ENCODE results near the gene UBTD1. TPM values are rescaled to one million over a fixed set of nuclear protein-coding genes. Genes with fewer than 3 reads are reported as not detected.
"Not testable (repeated sequence)": the region's sequence is repeated elsewhere in the genome, so short reads cannot be mapped to it uniquely, and the experiment has no call there.

UBTD1 gene
- total RNA-seq, 1 donor from 2014 or later, result 25.1 TPM

DNA sequence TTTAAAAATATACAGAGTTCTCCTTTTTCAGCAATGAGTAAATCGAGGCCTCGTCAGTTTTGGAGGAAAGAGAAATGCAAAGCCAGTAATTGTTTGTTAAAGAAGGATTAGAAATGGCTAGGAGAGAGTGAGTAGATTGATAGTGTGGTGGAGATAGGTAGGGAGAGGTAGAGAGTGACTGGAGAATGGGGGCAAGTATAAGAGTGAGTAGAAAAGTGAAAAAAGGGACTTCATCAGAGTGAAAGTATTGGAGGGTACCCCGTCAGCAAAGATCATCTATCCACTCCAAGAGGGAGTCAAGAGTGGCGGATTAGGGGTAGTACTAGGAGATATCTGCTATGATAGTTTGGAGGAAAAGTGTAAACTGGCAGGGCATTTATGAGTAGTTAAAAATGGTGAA is 64.6 kb downstream of the UBTD1 start:
- DNase-seq, result no peak

- DNase-seq, result no peak
Measured at GRCh38 chr10:97564776-97565175, 66.1 kb downstream of the UBTD1 start.

DNA sequence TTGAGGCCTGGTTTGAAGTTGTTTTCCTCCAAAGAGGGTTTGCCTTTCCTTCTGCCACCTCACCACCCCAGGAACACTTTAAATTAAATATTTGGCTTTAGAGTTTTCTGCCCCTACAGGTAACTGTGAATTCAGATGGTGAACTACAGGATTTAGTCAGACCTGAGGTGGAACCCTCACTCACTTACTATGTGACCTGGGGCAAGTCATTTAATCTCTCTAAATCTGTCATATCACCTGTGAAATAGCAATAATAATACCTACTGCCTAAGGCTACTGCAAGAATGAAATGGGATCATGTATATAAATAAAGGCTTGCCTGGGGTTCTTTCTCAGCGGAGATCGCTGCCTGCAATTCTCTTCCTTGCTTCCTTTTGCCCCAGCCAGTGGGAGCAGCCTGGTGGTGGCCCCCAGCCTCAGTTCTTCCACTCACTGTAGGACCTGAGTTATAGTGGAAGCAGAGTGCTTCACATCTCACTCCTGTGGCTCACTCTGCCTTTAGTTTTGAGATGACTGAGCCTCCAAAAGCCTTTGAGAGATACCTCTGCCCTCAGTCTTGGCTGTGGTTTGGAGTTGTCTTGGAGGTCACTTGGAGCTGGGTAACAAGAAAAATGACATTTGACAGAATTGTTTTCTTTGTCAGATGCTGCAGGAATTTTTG is 67.7 kb downstream of the UBTD1 start:
- no peak for DNase-seq

DNA sequence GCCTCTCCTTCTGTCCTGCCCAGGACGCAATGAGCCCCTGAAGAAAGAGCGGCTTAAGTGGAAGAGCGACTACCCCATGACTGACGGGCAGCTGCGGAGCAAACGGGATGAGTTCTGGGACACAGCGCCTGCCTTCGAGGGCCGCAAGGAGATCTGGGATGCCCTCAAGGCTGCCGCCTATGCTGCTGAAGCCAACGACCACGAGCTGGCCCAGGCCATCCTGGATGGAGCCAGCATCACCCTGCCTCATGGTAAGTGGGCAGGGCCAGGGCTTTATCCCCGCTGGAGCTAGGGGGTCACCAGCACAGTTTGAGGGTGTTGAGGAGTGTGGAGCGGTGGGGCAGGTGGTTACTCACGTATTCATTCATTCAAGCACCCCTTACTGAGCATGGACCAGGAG is 69.2 kb downstream of the UBTD1 start:
- DNase-seq, result no peak

GRCh38 chr10:97570146-97570788 is 71.5 kb downstream of the UBTD1 start:
- DNase-seq, result no peak

GRCh38 chr10:97570789-97571471 is 72.2 kb downstream of the UBTD1 start:
- DNase-seq, result peak; percentile 93

- DNase-seq, result no peak
Measured at GRCh38 chr10:97571622-97572021, 72.9 kb downstream of the UBTD1 start.

- DNase-seq, result peak; percentile 85
Measured at GRCh38 chr10:97572214-97572989, 73.7 kb downstream of the UBTD1 start, which contains the start of gene ANKRD2. ANKRD2 (plus strand) TSS chr10:97572779; CDS start chr10:97572789, 10 bp downstream.

DNA sequence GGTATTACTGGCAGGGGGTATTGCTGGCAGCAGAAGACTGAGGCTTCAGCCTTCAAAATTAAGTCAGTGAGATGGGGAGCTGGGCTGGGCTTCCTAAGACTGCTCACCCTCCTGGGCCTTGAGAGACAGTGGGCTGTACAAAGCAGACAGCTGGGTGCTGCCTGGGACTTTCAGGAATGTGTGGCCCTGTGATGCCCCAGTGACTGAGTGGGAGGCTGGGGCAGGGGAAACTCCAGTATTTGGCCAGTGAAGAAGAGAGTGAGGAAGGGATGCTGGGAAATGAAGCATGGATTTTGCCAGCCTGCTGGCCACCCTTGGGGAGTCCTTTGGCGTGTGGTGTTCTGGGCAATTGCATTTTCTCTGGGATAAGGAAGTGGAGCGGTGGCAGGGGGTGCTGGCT is 74.3 kb downstream of the UBTD1 start:
- no peak for DNase-seq

GRCh38 chr10:97573672-97574071 is 74.9 kb downstream of the UBTD1 start:
- no peak for DNase-seq

- DNase-seq, result peak; percentile 81
Measured at GRCh38 chr10:97574374-97575126, 75.8 kb downstream of the UBTD1 start.

GRCh38 chr10:97575127-97575668 is 76.5 kb downstream of the UBTD1 start:
- DNase-seq, result no peak

- not testable (repeated sequence) for DNase-seq
Measured at GRCh38 chr10:97576487-97576886, 77.8 kb downstream of the UBTD1 start.

GRCh38 chr10:97577701-97578100 is 79.0 kb downstream of the UBTD1 start:
- DNase-seq, result no peak

GRCh38 chr10:97578171-97578844 is 79.6 kb downstream of the UBTD1 start:
- no peak for DNase-seq

- DNase-seq, result no peak
Measured at GRCh38 chr10:97580421-97581367, 82.0 kb downstream of the UBTD1 start.

- DNase-seq, result no peak
Measured at GRCh38 chr10:97582169-97582568, 83.4 kb downstream of the UBTD1 start.

DNA sequence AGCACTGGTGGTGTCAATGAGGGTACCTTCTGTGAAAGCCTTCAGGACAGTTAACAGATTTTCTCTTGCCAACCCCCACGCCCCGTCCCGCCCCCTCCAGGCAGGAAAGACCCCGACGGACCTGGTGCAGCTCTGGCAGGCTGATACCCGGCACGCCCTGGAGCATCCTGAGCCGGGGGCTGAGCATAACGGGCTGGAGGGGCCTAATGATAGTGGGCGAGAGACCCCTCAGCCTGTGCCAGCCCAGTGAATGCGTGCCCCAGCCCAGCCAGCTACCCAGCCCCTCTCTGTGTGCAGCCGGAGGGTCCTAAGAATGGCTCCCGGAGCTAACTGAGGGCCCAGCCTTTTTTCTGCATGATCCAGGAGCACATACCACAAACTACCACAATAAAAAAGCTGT is 84.8 kb downstream of the UBTD1 start:
- DNase-seq, result no peak

DNA sequence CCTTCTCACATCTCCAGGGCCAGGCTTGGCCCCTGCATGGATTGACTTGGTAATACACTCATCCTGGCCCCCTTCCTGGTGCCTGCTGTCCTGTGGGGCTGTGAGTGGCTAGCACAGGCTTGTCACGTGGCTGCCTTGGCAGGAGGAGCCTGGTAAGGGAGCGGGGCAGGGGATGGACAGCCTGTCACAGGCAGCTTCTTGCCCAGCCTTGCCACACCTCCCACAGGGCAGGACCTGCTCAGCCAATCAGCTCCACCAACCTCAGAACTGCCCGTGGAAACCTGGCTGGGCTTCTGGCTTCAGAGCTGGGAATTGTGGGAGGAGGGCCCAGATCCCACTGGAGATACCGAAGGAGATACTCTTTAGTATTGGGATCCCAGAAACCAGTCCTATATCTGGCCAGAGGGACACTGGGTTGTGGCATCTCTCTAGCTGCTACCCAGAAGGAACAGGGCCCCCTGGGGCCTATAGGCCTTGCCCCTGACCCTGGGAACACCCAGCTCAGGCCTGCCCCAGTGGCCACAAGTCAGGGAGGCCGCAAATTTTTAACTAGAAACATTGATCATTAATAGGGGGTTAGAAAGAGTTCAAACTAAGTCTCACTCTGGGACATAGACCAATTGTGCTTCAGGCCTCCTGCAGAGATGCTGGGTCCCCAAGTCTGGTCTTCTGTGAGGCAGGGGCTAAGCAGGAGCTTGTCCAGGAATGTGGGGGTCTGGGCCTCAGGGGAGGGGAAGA is 85.5 kb downstream of the UBTD1 start, which contains the start of gene HOGA1:
HOGA1 (plus strand) TSS at position 330 of the 738 bp plus-strand sequence; CDS start at position 645, 315 bp downstream.
- DNase-seq, result peak; percentile 73

Measured in tongue (tissue), 2 donors.